ENCODE measurements around the gene F2. TPM values are rescaled to one million over a fixed set of nuclear protein-coding genes. Genes with fewer than 3 reads are reported as not detected.
"Not testable (repeated sequence)": the region's sequence is repeated elsewhere in the genome, so short reads cannot be mapped to it uniquely, and the experiment has no call there.

Gene F2
- polyA plus RNA-seq, 3 donors, result 0.27 to 0.55 (median 0.40) TPM

DNA sequence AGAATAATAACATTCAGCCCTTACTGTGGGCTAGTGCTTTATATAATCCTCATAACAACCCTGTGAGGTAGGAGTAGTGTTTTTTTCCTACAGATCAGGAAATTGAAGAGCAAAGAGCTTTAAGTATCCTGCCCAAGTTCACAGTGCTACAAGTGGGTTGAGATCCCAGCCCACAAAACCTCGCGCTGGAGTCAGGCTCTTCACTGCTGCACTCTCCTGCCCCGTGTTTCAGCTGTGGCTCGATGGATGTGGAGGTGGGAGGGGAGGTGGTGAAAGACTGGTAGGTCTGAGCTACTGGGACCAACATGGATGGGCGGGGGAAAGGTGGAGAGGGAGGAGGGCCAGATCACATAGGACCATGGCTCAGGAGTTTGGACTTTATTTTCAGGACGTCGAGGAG lies 12.1 kb upstream of the F2 start:
- no peak for DNase-seq (ENCODE audit: extremely low read depth in 1 of 11, low read depth in 9 of 11, low spot score in 4 of 11)

DNA sequence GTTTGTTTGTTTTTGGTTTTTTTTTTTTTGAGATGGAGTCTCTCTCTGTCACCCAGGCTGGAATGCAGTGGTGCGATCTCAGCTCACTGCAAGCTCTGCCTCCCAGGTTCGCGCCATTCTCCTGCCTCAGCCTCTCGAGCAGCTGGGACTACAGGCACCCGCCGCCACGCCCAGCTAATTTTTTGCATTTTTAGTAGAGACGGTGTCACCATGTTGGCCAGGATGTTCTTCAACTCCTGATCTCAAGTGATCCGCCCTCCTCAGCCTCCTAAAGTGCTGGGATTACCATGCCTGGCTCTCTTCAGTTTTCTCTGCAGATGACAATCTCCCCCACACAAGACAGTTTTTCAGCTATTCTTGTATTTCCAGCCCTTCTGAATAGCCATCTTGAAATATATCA lies 9.7 kb upstream of the F2 start:
- not testable (repeated sequence) for DNase-seq (ENCODE audit: extremely low read depth in 1 of 11, low read depth in 9 of 11, low spot score in 4 of 11)

DNA sequence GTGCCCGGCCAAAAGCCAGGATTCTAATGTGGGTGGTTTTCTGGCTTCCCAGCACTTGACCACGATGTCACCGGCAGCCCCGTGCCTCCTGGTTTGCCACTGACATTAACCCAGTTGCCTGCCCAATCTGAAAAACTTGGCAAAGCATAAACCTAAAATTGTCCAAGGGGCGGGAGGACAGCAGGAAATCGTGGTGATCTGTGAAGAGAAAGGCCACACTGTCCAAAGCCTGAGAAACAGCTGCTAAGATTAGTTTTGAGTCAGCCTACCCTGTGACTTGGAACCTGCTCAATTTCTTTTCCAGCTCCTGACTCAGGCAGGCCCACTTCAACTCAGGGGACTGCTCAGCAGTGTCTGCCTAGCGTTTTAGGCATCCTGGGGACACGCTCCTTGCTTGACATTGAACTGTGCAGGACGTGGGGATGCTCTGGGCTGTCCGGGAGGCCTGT lies 8.2 kb upstream of the F2 start:
- no peak for DNase-seq (ENCODE audit: extremely low read depth in 1 of 11, low read depth in 9 of 11, low spot score in 4 of 11)

DNA sequence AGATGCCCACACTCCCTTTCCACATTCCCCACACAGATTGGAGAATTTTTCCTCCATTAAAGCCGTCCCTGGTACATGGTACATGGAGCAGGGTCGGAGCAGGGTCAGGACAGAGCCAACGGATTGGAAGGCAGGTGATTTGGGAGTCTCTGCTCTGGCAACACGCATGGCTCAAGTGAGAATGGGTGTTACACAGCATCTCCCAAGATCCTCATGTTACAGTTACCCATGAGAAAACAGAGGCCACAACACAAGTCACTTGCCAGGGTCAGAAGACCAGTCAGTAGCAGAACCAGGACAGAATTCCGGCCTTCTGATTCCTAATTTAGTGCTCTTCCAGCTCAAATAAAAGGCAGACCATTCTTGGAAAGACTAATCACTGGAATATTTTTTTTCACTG lies 7.7 kb upstream of the F2 start:
- no peak for DNase-seq (ENCODE audit: extremely low read depth in 1 of 11, low read depth in 9 of 11, low spot score in 4 of 11)

DNA sequence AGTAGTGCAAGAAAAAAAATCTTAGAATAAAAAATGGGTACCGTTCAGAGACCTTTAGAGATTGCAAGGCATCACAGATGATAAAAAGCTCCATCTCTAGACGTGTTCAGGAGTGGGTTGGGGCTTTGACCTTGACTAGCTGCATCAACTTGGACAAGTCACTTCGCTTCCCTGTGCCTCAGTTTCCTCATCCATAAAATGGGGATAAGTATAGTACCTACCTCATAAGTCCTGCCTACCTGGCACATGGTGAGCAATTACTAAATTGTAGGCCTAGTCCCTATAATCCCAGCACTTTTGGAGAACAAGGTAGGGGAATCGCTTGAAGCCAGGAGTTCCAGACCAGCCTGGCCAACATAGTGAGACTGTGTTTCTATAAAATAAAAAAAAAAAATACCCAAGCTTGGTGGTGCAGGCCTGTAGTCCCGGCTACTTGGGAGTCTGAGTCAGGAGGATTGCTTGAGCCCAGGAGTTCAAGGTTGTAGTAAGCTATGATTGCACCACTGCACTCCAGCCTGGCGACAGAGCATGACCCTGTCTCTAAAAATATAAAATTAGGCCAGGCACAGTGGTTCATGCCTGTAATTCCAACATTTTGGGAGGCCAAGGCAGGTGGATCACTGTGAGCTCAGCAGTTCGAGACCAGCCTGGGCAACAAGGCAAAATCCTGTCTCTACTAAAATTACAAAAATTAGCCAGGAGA lies 6.0 kb upstream of the F2 start:
- no peak for DNase-seq (ENCODE audit: extremely low read depth in 1 of 11, low read depth in 9 of 11, low spot score in 4 of 11)

DNA sequence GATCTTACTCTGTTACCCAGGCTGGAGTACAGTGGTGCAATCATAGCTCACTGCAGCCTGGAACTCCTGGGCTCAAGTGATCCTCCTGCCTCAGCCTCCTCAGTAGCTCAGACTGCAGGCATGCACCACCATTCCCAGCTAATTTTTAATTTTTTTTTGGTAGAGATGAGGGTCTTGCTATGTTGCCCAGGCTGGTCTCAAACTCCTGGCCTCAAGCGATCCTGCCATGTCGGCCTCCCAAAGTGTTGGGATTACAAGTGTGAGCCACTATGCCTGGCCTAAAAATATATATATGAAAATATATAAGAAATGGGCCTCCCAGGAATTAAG lies 1.2 kb upstream of the F2 start:
- DNase-seq (ENCODE audit: extremely low read depth in 1 of 11, low read depth in 9 of 11, low spot score in 4 of 11), result not testable (repeated sequence)

DNA sequence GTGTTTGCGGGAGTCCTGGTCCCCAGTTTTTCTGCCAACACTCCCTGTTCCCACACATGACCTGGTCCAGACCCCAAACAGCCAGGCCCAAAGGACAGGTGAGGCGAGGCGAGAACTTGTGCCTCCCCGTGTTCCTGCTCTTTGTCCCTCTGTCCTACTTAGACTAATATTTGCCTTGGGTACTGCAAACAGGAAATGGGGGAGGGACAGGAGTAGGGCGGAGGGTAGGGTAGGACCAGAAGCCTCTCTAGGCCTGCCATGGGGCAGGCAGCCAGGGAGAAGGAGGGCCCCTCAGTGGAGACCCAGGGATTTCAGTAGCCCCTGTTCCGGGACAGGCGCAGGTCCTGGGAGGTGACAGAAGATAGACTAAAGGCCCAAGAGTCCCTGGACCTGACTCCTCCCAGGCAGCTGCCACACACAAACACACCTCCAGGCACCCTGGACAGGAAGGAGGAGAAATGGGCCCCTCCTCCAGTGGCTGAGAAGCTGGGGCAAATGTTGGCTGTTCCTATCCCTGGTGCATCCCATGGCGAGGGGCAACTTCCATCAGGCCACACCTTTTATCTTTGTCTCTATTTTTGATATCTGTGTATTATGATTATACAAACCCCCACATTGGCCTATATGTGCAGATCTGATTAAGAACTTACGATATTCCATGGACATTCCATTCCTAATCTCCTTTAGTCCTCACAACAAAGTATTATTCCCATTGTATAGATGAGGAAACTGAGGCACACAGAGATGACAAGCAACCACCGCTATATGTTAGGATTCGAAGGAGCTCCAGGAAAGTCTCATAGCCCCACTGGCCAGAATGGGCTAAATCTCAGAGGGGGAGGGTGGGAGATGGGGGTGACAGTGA lies 626 bp upstream of the F2 start:
- no peak for DNase-seq (ENCODE audit: extremely low read depth in 1 of 11, low read depth in 9 of 11, low spot score in 4 of 11)

DNA sequence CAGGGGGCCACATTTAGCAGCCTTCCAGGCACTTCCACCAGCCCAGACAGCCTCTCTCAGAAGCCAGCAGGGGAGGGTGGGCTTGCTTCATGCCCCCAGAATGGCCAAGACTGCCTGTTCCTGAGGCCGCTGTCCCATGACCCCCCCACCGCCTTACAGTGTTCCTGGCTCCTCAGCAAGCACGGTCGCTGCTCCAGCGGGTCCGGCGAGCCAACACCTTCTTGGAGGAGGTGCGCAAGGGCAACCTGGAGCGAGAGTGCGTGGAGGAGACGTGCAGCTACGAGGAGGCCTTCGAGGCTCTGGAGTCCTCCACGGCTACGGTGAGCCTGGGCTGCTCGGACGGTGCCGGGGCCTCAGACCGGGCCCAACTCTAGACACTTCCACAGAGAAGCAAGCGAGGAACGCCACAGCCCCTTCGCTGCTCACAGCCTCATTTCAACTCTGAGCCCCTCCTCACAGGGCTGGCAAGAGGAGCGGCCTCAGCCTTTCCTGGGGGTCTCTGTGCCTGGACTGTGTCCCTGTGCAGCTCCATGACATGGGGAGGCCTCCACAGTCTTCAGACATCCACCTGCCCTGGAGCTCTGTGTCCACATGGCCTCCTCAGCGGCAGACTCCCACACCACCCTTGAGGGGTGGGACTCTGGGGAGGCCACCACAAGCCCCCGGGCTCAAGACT lies 668 bp downstream of the F2 start:
- DNase-seq (ENCODE audit: extremely low read depth in 1 of 11, low read depth in 9 of 11, low spot score in 4 of 11), result no peak

DNA sequence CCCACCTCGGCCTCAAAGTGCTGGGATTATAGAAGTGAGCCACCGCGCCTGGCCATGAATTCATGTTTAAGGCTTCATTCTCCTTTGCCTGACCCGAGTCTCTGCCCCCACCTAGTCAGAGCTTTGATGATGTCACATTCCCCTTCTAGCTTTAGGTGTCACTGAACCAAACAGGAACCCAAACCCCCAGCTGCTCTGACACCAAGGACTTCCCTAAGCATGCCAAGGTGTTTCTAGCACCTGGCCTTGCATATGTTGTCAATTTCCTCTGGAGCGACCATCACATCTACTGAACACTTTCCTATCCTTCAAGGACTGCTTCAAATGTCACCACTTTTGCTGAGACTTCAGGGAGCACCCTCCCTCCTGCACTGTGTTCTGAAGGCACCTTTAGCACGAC lies 2.3 kb downstream of the F2 start:
- no peak for DNase-seq (ENCODE audit: extremely low read depth in 1 of 11, low read depth in 9 of 11, low spot score in 4 of 11)

DNA sequence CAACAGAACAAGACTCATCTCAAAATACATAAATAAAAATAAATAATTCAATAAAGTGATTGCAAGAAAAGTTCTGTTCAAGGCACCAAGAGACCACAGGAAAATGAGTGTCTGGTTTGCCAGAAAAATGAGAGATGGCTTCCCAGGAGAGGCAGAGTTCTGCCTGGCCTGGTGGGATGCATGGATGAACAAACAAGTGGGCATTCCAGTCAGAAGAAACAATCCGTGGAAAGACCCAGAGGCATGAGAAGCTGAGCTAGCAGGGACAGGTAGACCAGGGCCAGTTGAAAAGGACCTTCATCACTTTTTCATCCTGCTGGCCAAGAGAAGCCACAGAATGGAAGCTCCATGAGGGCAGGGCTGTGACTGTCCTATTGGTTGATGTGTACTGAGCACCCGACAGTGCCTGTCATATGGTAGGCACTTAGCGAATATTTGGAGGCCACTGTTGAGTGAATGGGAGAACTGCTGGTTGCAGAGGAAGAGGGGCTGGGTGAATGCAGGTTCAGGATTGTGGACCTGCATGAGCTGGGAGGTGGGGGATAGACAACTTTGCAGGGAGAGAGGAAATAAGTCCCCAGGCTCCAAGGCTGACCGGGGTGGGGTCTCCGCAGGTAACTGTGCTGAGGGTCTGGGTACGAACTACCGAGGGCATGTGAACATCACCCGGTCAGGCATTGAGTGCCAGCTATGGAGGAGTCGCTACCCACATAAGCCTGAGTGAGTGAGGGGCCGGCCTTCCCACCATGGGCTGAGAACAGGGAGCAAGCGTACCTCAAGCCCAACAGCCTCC lies 3.7 kb downstream of the F2 start:
- no peak for DNase-seq (ENCODE audit: extremely low read depth in 1 of 11, low read depth in 9 of 11, low spot score in 4 of 11)

DNA sequence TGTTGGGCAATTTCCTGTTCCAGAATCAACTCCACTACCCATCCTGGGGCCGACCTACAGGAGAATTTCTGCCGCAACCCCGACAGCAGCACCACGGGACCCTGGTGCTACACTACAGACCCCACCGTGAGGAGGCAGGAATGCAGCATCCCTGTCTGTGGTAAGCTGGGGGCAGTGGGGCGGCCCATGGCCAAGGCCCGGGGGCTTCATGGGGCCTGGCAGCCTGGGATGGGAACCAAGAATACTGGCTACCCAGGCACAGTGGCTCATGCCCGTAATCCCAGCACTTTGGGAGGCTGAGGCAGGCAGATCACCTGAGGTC lies 4.3 kb downstream of the F2 start:
- no peak for DNase-seq (ENCODE audit: extremely low read depth in 1 of 11, low read depth in 9 of 11, low spot score in 4 of 11)

DNA sequence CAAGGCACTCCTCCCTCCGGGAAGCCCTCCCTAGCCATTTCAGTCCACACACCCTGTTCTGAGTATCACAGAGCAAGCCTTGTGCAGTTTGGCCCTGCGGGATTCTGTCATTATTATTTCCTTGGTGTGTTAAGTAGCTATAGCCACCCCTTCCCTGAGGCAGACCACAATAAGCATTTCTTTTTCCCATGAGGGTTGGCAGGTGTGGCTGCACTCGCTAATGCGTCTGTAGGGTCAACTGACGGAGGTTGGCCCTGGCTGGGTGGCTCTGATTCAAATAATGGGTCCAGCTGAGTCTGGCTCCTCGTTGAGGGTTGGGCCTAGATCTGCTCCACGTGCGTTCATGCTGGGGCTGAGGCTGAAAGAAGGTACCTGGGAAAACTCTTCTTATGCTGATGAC lies 5.1 kb downstream of the F2 start:
- DNase-seq (ENCODE audit: extremely low read depth in 1 of 11, low read depth in 9 of 11, low spot score in 4 of 11), result no peak

DNA sequence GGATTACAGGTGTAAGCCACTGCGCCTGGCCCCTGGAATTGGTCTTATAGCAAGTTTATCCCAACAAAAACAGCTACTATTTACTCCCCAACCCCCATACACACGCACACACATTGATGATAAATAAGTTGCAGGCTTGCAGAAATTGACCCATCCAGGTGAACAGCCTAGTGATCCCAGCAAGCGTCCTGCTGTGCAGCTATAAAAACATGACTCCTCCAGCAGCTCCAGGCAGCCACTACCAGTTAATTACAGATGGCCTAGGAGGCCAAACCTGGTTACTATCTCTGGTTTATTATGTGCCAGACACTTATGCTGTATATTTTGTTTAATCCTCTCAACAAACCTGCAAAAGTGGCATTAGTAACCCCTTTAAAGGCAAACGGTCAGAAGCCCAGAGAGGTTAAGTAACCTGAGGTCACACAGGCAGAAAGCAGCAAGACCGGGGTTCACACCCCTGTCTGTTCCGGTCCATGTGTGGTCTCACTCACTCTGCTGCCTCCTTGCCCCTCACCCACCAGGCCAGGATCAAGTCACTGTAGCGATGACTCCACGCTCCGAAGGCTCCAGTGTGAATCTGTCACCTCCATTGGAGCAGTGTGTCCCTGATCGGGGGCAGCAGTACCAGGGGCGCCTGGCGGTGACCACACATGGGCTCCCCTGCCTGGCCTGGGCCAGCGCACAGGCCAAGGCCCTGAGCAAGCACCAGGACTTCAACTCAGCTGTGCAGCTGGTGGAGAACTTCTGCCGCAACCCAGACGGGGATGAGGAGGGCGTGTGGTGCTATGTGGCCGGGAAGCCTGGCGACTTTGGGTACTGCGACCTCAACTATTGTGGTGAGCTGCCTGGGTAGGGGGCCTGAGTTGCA lies 6.6 kb downstream of the F2 start:
- DNase-seq (ENCODE audit: extremely low read depth in 1 of 11, low read depth in 9 of 11, low spot score in 4 of 11), result no peak

DNA sequence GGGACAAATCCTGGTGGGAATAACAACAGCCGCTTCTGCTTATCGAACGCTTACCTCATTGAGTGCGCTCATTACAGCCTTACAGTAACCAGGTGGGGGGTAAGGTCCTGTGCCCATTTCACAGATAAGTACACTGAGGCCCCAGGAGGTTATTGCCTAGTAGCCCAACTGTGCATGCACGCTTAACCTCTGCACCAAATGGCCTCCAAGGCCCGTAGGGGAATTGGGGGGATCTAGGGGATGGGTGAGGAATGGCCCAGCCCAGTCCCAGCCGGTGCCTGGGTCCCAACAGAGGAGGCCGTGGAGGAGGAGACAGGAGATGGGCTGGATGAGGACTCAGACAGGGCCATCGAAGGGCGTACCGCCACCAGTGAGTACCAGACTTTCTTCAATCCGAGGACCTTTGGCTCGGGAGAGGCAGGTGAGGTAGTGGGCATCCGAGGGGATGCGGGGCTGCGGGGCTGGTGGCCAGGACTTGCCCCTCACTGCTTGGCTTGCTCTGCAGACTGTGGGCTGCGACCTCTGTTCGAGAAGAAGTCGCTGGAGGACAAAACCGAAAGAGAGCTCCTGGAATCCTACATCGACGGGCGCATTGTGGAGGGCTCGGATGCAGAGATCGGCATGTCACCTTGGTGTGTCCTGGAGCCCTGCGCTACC lies 7.3 kb downstream of the F2 start:
- no peak for DNase-seq (ENCODE audit: extremely low read depth in 1 of 11, low read depth in 9 of 11, low spot score in 4 of 11)

DNA sequence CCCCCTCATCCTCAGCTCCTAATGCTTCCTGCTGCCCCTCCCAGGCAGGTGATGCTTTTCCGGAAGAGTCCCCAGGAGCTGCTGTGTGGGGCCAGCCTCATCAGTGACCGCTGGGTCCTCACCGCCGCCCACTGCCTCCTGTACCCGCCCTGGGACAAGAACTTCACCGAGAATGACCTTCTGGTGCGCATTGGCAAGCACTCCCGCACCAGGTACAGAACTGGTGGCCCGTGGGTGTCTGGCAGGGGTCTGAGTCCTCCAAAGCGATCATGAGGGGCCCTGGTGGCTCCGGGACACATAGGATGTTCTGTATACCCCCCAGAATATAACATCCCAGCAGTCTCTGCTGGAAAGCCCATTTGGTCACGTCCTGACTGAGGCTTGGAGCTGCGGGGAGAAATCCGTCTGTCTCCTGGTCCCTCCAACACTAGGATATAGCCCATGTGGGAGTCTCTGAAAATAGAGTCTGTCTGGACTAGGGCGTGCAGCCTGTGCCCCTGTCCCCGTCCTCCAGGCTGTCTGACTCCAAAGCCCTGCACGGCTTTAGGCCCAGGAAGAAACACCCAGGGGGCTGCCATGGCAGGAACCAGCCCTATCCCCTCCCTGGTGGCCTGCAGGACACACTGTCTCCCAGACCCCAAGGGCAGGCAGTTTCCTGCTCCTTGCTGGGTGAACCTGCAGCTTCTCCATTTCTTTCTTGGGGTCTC lies 9.1 kb downstream of the F2 start:
- no peak for DNase-seq (ENCODE audit: extremely low read depth in 1 of 11, low read depth in 9 of 11, low spot score in 4 of 11)

DNA sequence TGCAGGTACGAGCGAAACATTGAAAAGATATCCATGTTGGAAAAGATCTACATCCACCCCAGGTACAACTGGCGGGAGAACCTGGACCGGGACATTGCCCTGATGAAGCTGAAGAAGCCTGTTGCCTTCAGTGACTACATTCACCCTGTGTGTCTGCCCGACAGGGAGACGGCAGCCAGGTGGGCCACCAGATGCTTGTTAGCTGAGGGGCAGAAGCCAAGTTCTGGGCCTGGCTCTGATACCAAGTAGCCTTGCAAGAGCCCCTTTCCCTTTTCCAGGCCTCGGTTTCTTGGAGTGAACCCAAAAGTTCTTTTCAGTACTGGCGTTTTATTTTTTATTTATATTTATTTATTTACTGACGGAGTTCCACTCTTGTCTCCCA lies 9.6 kb downstream of the F2 start:
- no peak for DNase-seq (ENCODE audit: extremely low read depth in 1 of 11, low read depth in 9 of 11, low spot score in 4 of 11)

DNA sequence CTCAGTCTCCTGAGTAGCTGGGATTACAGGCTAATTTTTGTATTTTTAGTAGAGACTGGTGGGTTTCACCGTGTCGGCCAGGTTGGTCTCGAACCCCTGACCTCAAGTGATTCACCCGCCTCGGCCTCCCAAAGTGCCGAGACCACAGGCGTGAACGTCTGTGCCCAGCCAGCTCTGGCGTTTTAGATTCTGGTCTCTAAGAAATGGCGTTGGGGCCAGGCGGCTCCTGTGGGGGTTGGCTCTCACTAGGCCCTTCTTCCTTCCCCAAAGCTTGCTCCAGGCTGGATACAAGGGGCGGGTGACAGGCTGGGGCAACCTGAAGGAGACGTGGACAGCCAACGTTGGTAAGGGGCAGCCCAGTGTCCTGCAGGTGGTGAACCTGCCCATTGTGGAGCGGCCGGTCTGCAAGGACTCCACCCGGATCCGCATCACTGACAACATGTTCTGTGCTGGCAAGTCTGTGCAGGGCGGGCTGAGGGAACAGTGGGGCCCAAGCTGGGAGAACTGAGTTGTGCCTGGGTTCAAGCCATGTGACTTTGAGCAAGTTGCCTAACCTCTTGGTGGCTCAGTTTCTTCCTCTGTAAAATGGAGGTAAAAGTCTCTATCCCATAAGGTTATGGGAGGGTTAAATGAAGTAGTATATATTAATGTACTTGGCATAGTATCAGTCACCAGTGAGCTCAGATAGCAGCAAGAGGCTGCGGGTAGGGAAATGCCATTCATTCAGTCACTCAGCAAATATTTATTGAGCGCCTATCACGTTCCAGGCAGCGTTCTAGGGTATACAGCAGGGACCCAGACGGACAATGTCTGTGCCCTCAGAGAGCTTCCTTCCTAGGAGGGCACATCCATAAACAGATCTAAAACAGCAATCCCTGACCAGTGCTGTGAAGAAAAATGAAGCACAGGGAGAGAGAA lies 10.4 kb downstream of the F2 start:
- DNase-seq (ENCODE audit: extremely low read depth in 1 of 11, low read depth in 9 of 11, low spot score in 4 of 11), result no peak

Measured in renal cortex interstitium (tissue), 11 donors.